HG03442 (cell line): ENCODE results near the gene TXNIP.

Experiments used
- ATAC-seq: cut with Tn5 transposase; IDR thresholded peaks from one replicate; pipeline ENCODE4 v1.9.1; 2021; ENCODE audit warnings: mild to moderate bottlenecking, moderate library complexity; ENCODE audit not compliant: unreplicated experiment

Gene TXNIP

DNA sequence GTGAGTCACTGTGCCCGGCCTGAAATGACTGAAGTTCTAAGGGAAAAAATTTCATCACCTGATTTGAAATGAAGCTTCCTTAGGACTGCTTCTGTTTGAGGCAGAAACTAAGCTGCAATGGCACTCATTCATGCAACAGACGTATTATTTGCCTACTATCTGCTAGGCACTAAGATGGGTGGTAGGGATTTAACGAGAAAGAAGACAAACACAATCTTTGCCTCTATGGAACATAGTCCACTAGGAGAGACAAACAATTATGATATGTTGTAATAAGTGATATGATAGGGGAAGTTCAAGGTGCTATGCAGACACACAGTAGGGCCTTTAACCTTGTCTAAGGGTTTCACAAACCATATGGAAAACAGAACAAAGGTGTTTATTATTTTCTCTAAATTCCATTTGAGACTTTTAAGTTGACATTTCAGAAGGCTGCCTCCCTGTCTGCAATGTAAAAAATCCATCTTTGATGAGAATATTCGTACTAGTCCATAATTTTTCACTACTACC, 49.8 kb downstream of the TXNIP start:
- ATAC-seq, result no peak

DNA sequence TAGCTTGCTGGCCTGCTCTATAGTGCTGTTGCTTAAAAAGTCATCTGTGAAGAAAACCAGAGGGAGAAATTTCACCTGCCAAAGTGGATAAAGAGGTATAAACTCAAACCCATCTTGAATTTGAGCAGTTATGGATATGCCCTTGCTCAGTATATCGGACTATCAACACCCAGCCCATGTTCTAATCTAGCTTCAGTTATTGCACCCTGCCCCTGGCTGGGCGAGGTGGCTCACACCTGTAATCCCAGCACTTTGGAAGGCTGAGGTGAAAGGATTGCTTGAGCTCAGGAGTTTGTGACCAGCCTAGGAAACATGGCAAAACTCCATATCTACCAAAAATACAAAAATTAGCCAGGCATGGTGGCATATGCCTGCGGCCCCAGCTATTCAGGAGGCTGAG, 51.8 kb downstream of the TXNIP start:
- no peak for ATAC-seq

DNA sequence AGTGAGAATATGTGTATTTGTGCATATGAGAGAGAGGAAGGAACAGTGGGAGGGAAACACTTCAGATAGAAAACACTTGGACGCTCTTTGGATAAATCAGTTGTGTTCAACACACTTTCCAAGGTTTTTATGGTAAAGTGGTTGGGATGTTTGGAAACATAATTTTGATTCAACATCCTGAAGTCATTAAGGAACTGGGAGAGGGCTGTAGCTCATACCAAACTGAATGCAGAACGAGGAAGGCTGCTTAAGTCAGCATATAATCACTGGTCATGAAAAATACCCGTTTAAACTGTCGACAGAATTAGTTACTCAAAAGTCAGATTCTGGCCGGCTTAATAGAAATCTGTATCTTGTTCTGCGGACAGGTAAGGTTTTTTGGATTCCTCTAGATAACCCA, 53.5 kb downstream of the TXNIP start:
- no peak for ATAC-seq
